Keratinocyte (primary cell): ENCODE data around the gene NCBP2. TPM values are rescaled to one million over a fixed set of nuclear protein-coding genes. Genes with fewer than 3 reads are reported as not detected.
"Not testable (repeated sequence)": the region's sequence is repeated elsewhere in the genome, so short reads cannot be mapped to it uniquely, and the experiment has no call there.

ENCODE experiments used
- DNase-seq: peaks from one replicate; pipeline ENCODE4 v3.0.0-alpha.2; 2011; ENCODE audit warnings: low read depth, missing footprints, low spot score
- FAIRE-seq: peaks from 2 replicates; lab custom pipeline; 2011; peaks lifted over from hg19 to GRCh38; lab: Jason Lieb, UNC
- H2AFZ ChIP-seq: 2 replicates; pipeline ENCODE4 v1.6.0; 2012; ENCODE audit warnings: low read length, control low read depth, inconsistent platforms; ENCODE audit not compliant: control insufficient read depth
- H3K27ac ChIP-seq: 2 replicates; pipeline ENCODE4 v1.5.1; 2011; ENCODE audit warnings: low read length; ENCODE audit not compliant: control insufficient read depth, insufficient read depth
- H3K27me3 ChIP-seq: 3 replicates; pipeline ENCODE4 v1.6.0; 2011; ENCODE audit warnings: low read length; ENCODE audit not compliant: control insufficient read depth, insufficient read depth; ENCODE audit errors: extremely low read depth
- H3K36me3 ChIP-seq, 2 experiments: 2 replicates in 1 of 2; 3 replicates in 1 of 2; pipeline ENCODE4 v1.5.1; 2011; ENCODE audit warnings: low read length in 2 of 2, mild to moderate bottlenecking in 1 of 2; ENCODE audit not compliant: control insufficient read depth in 2 of 2, insufficient read depth in 2 of 2; ENCODE audit errors: extremely low read depth in 1 of 2
- H3K4me1 ChIP-seq: 3 replicates; pipeline ENCODE4 v1.5.1; 2011; ENCODE audit warnings: low read length; ENCODE audit not compliant: control insufficient read depth, insufficient read depth; ENCODE audit errors: extremely low read depth
- H3K4me2 ChIP-seq: 3 replicates; pipeline ENCODE4 v1.6.0; 2011; ENCODE audit warnings: low read depth, low read length; ENCODE audit not compliant: control insufficient read depth, insufficient read depth; ENCODE audit errors: extremely low read depth
- H3K4me3 ChIP-seq, 3 experiments: fragments of 200-600 bp in 1 of 3; sonication (generic) in 1 of 3; 2 replicates in 2 of 3; 3 replicates in 1 of 3; pipeline ENCODE4 v1.5.1; 2011 to 2016; ENCODE audit warnings: low read length in 3 of 3, mild to moderate bottlenecking in 3 of 3, control low read depth in 2 of 3, inconsistent platforms in 1 of 3, low read depth in 1 of 3, mixed read lengths in 1 of 3, mixed run types in 1 of 3, moderate library complexity in 1 of 3; ENCODE audit not compliant: control insufficient read depth in 2 of 3, insufficient read depth in 2 of 3; ENCODE audit errors: extremely low read depth in 1 of 3
- H3K79me2 ChIP-seq: 2 replicates; pipeline ENCODE4 v1.6.0; 2012; ENCODE audit warnings: low read length; ENCODE audit not compliant: control insufficient read depth, insufficient read depth
- H3K9ac ChIP-seq: 3 replicates; pipeline ENCODE4 v1.6.0; 2011; ENCODE audit warnings: low read length; ENCODE audit not compliant: control insufficient read depth, insufficient read depth; ENCODE audit errors: extremely low read depth
- H3K9me1 ChIP-seq: 3 replicates; pipeline ENCODE4 v1.6.0; 2011; ENCODE audit warnings: low read length; ENCODE audit not compliant: control insufficient read depth, insufficient read depth; ENCODE audit errors: extremely low read depth
- H3K9me3 ChIP-seq: 2 replicates; pipeline ENCODE4 v1.5.1; 2012; ENCODE audit warnings: low read depth, low read length; ENCODE audit not compliant: control insufficient read depth
- H4K20me1 ChIP-seq: 3 replicates; pipeline ENCODE4 v1.6.0; 2011; ENCODE audit warnings: low read length; ENCODE audit not compliant: control insufficient read depth, insufficient read depth; ENCODE audit errors: extremely low read depth
- CTCF ChIP-seq, 3 experiments: IDR thresholded peaks in 1 of 3; conservative IDR thresholded peaks in 1 of 3; optimal IDR thresholded peaks in 1 of 3; 2 replicates in 2 of 3; 3 replicates in 1 of 3; pipeline versions ENCODE3 to v1.5.1; 2011; ENCODE audit warnings: low read length in 3 of 3, mild to moderate bottlenecking in 3 of 3, moderate library complexity in 2 of 3, control low read depth in 1 of 3, inconsistent platforms in 1 of 3; ENCODE audit not compliant: insufficient read depth in 2 of 3; ENCODE audit errors: extremely low read depth in 1 of 3
- EZH2 ChIP-seq: IDR thresholded peaks from one replicate; pipeline ENCODE4 v1.6.1; 2012; ENCODE audit warnings: inconsistent platforms, mild to moderate bottlenecking, low read length, moderate library complexity
- dilution Hi-C: fragments of 300-500 bp; cut with MboI; formaldehyde crosslinking; loops from one replicate; pipeline ENCODE4 v1.7.0; 2020; ENCODE audit warnings: low sequenced_read_pairs; ENCODE audit not compliant: extremely low pct_ligation_motif_present
- polyA plus RNA-seq, 5 experiments: library from polyadenylated mRNA; depleted of rRNA in 3 of 5; stranded (reverse) in 3 of 5; stranded (forward) in 1 of 5; unstranded in 1 of 5; fragments of >200 nt; gene quantifications; 1 replicate in 1 of 5; 2 replicates in 3 of 5; 3 replicates in 1 of 5; pipeline versions ENCODE4 v1.2.1 to v1.2.3, GENCODE V29; 2011 to 2012; ENCODE audit warnings: missing spikeins in 2 of 5, low read depth in 1 of 5, low replicate concordance in 1 of 5

NCBP2 gene
- polyA plus RNA-seq, 1 donor (not counting 4 experiments of a cell fraction or from before 2014, with no cell fraction given): 71.4 TPM

DNA sequence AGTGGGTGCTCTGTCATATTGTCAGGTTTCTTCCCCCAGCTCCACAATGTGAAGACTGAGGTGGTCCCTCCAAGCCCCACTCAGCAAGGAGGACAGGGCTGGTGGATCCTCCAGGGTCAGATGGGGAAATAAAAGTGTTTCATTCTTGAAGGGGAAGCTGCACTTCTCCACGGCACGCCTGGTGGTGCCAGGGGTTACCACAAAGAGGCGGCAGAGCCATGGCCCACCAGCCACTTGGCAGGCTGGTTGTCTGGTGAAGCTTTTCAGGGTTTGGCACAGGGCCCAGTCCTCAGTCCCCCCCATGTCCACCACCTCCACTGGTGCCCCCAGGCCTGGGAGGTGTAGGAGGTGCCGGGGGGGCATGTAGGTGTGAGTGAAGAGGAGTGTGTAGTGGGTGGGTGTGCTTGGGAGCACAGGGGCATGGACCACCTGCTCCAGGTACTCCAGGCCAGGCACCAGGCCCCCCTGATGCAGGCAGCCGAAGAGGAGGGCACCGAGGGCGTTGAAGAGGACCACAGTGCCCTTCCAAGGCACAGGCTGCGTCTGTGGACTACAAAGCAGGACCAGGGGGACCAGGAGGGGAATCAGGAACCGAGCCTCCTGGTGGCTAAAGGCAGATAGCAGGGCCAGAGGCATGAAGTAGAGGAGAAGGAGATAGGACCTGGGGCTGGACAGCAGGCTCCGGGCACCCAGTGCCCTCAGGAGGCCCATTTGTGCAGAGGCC is 5.0 kb upstream of the NCBP2 start:
- Histone ChIP-seq H3K9me3 (no peaks in the 10 kb centered on the region), H4K20me1 (no peaks in the 10 kb centered on the region), H3K9ac (no peak overlapping the region), H3K9me1 (no peaks in the 10 kb centered on the region), H3K4me1 (peaks cover 8% of the 10 kb centered on the region), H3K79me2 (peaks cover 21% of the 10 kb centered on the region), H3K4me3 (no peak overlapping the region), H3K27me3 (no peaks in the 10 kb centered on the region), H3K27ac (no peak overlapping the region), H3K36me3 (peaks cover 1 to 8% of the 10 kb centered on the region in 2 experiments), H2AFZ (no peak overlapping the region), H3K4me2 (no peak overlapping the region)
- DNase-seq (no peak), FAIRE-seq (no peak)
- dilution Hi-C loops: no loop called here
- TF ChIP-seq CTCF (optimal IDR thresholded peaks at IDR 0.05 in 1 of 3, IDR thresholded peaks at IDR 0.05 in 1 of 3, conservative IDR thresholded peaks at IDR 0.05 in 1 of 3; ENCODE audit: extremely low read depth in 1 of 3, insufficient read depth in 2 of 3, low read length in 3 of 3) (peak in 2 of 3 experiments; percentile 33 to 37), EZH2 (no peak)

DNA sequence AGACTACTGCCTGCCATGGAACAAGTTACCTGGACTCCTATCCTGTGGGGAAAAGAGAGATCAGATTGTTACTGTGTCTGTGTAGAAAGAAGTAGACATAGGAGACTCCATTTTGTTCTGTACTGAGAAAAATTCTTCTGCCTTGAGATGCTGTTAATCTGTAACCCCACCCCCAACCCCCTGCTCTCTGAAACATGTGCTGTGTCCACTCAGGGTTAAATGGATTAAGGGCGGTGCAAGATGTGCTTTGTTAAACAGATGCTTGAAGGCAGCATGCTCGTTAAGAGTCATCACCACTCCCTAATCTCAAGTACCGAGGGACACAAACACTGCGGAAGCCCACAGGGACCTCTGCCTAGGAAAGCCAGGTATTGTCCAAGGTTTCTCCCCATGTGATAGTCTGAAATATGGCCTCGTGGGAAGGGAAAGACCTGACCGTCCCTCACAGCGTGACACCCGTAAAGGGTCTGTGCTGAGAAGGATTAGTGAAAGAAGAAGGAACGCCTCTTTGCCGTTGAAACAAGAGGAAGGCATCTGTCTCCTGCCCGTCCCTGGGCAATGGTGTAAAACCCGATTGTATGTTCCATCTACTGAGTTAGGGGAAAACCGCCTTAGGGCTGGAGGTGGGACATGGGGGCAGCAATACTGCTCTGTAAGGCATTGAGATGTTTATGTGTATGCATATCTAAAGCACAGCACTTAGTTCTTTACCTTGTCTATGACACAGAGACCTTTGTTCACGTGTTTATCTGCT is 1.9 kb upstream of the NCBP2 start:
- H3K27me3 ChIP-seq, H3K9me1 ChIP-seq, DNase-seq, H3K9me3 ChIP-seq, FAIRE-seq, H3K27ac ChIP-seq, dilution Hi-C loops, H2AFZ ChIP-seq, H4K20me1 ChIP-seq: not testable (repeated sequence)
- peak overlapping the region; percentile 92 to 100 (median 100) for H3K4me3 ChIP-seq
- H3K4me2 ChIP-seq: peak overlapping the region; percentile 100
- H3K79me2 ChIP-seq: peaks cover 50% of the 10 kb centered on the region
- peak overlapping the region; percentile 98 for H3K9ac ChIP-seq
- H3K4me1 ChIP-seq: peaks cover 15% of the 10 kb centered on the region
- peaks cover 3 to 14% of the 10 kb centered on the region in 2 experiments for H3K36me3 ChIP-seq
